A549 treated with AZD9567 at 1 μM for 4 hours (cell line): ENCODE measurements around the gene HOXD11. TPM values are rescaled to one million over a fixed set of nuclear protein-coding genes. Genes with fewer than 3 reads are reported as not detected.

Experiments used
- total RNA-seq: library from RNA; stranded (reverse); fragments of 200-300 nt; extraction: Qiagen RNA extraction; gene quantifications from 5 replicates; pipeline ENCODE4 v1.2.3, GENCODE V29; 2022; ENCODE audit not compliant: insufficient read depth

The HOXD11 gene
- total RNA-seq: 2.6 to 6.6 TPM (median 6.0 TPM) in 5 replicates

DNA sequence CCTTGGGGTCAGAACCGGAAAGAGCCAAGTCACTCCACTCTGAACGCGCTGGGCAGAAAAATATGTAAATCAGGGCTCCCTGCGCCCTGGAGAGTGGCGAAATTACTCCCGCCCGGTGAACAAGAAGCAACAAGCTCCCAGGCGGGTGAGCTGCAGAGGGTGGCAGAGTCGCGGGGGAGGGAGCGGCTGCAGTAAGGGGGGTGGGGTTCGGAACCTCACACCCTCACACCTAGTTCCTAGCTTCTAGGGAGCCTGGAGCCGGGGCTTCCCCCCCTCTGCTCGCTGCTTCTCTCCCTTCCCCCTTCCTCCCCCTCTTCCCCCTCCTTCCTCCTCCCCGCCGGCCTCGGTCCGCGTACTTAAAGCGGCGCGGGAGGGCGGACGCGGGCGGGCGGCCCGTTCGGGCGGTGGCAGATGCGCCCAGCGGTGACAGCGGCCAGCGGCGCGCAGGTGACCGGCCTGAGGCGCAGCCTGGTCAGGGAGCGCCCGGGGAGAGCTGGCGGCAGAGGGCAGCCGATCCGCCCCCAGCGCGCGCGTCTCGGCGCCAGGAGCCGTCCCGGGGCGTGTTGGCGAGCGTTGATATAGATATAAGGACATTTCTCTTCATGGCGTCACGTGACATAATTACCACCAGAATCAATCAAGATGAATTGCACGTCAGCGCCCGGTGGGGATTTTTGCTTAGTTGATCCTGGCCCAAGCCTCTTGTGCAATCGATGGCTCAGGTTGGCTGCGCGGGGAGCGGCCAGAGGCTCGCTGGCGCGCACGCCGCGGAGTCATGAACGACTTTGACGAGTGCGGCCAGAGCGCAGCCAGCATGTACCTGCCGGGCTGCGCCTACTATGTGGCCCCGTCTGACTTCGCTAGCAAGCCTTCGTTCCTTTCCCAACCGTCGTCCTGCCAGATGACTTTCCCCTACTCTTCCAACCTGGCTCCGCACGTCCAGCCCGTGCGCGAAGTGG lies at the start of gene HOXD11:
TSS of gene HOXD11 (plus strand) at position 700 of the 959 bp plus-strand sequence. CDS start at position 776, 76 bp downstream.

GRCh38 chr2:176083796-176084261 lies 23.3 kb upstream of the HOXD11 start, which contains the start of gene EVX2:
Gene EVX2 (minus strand): TSS chr2:176083962. CDS start chr2:176083776, 186 bp downstream.

DNA sequence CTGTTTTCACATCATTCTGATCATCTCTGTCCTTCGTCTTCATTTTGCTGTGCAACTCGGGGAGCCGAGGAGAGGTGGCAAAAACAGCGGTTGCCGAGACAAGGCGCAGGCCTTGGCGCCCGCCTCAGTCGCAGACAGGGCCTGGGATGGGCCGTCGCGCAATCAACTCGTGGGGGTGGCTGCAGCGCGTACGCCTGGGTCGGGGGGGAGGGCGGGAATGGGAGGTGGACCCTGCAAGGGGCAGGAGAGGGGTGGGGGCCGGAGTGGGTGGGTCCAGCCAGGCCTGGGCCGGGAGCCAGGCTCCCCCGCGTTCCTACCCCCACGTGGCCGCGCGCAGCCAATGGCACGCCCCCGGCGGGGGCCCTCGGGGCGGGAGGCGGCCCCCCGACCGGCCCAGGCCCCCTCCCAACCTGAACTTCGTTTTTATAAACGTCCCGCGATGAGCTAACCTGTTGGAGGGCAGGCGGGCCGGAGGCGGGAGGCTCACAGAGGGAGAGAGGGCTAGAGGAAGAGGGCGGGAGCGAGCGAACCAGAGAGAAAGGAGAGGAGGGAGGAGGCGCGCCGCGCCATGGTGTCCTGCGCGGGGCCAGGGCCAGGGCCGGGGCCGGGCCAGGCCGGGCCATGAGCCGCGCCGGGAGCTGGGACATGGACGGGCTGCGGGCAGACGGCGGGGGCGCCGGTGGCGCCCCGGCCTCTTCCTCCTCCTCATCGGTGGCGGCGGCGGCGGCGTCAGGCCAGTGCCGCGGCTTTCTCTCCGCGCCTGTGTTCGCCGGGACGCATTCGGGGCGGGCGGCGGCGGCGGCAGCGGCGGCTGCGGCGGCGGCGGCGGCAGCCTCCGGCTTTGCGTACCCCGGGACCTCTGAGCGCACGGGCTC lies 14.6 kb upstream of the HOXD11 start, which contains the start of gene HOXD13:
TSS of gene HOXD13 (plus strand) at position 452 of the 875 bp plus-strand sequence. CDS start at position 622, 170 bp downstream.

GRCh38 chr2:176099728-176100546 lies 7.1 kb upstream of the HOXD11 start, which contains the start of gene HOXD12:
Gene HOXD12 (plus strand): TSS chr2:176099795. CDS start chr2:176099802, 7 bp downstream.

GRCh38 chr2:176115883-176116813 lies 9.1 kb downstream of the HOXD11 start, which contains the start of gene HOXD10:
Gene HOXD10 (plus strand): TSS chr2:176116778. CDS start chr2:176116834, 56 bp downstream.

GRCh38 chr2:176122683-176123410 lies 15.8 kb downstream of the HOXD11 start, which contains the start of gene HOXD9:
Gene HOXD9 (plus strand): TSS chr2:176122719. CDS start chr2:176122769, 50 bp downstream.

GRCh38 chr2:176128982-176129796 lies 22.1 kb downstream of the HOXD11 start, which contains the start of gene HOXD8:
Gene HOXD8 (plus strand): TSS chr2:176129705. CDS start chr2:176130367, 662 bp downstream.

GRCh38 chr2:176151442-176152287 lies 44.6 kb downstream of the HOXD11 start, which contains the start of gene HOXD4:
Gene HOXD4 (plus strand): TSS chr2:176151550. CDS start chr2:176151634, 84 bp downstream.

DNA sequence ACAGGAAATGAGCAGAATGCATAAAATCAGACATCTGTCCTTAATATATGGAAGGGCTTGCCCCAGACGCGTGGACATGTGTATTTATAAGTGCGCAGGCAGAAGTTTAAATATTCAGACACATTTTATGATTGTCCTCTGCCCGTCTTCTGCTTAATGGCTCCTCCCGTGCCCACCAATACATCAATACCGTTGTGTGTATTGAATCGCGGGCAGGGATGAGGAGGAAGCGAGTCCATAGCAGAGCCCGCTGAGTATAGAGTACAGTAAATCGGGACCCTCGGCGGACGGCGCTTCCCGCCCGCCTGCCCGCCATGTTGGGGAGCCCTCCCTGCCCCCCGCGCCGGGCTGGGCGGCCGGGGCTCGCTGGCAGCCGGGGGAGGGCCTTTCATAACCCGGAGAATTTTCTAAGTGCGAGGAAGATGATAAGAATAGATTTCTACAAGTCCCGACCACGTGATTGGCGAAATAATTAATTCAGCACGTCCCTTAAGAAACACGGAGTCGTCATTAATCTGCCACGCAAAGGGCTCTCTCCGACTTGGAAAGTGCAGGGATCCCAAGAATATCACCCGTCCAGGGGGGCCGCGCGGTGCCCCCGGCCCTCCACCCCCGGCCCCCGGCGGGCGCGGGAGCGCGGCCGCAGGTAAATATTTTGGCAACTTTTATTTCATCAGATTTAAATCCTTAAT lies 49.9 kb downstream of the HOXD11 start, which contains the start of gene HOXD3:
TSS of gene HOXD3 (plus strand) at position 501 of the 692 bp plus-strand sequence. CDS start 11,808 bp downstream, outside the sequence.

Other genes with a start within 250 kb of the HOXD11 start
- 11.9 to 49.9 TPM (median 16.8 TPM) in 5 replicates for gene LNPK, start 105.0 kb upstream of the HOXD11 start, total RNA-seq
- not detected in 5 replicates for gene EVX2, start 23.3 kb upstream of the HOXD11 start, total RNA-seq
- 0.13 to 0.28 TPM (median 0.19 TPM) in 4 of 5 replicates, not detected in the other for gene HOXD13, start 14.6 kb upstream of the HOXD11 start, total RNA-seq
- not detected in 5 replicates for gene HOXD12, start 7.5 kb upstream of the HOXD11 start, total RNA-seq
- gene HOXD10, start 9.5 kb downstream of the HOXD11 start, total RNA-seq: 2.6 to 6.3 TPM (median 5.4 TPM) in 5 replicates
- 1.1 to 1.8 TPM (median 1.2 TPM) in 5 replicates for gene HOXD9, start 15.4 kb downstream of the HOXD11 start, total RNA-seq
- 4.2 to 5.1 TPM (median 4.5 TPM) in 5 replicates for gene HOXD8, start 22.4 kb downstream of the HOXD11 start, total RNA-seq
- gene HOXD4, start 44.3 kb downstream of the HOXD11 start, total RNA-seq: 0.28 to 0.52 TPM (median 0.40 TPM) in 4 of 5 replicates, not detected in the other
- gene HOXD3, start 50.0 kb downstream of the HOXD11 start, total RNA-seq: 0.10 to 0.17 TPM (median 0.13 TPM) in 3 of 5 replicates, not detected in the others
- 0.12 to 0.20 TPM (median 0.16 TPM) in 4 of 5 replicates, not detected in the other for gene HOXD1, start 81.4 kb downstream of the HOXD11 start, total RNA-seq
- gene MTX2, start 162.2 kb downstream of the HOXD11 start, total RNA-seq: 41.9 to 56.5 TPM (median 43.7 TPM) in 5 replicates